ENCODE measurements around the gene PIP4K2C. TPM values are rescaled to one million over a fixed set of nuclear protein-coding genes. Genes with fewer than 3 reads are reported as not detected.

PIP4K2C gene
- total and polyA plus RNA-seq, 3 donors from 2014 or later = 47.6 to 78.0 (median 54.6) TPM

DNA sequence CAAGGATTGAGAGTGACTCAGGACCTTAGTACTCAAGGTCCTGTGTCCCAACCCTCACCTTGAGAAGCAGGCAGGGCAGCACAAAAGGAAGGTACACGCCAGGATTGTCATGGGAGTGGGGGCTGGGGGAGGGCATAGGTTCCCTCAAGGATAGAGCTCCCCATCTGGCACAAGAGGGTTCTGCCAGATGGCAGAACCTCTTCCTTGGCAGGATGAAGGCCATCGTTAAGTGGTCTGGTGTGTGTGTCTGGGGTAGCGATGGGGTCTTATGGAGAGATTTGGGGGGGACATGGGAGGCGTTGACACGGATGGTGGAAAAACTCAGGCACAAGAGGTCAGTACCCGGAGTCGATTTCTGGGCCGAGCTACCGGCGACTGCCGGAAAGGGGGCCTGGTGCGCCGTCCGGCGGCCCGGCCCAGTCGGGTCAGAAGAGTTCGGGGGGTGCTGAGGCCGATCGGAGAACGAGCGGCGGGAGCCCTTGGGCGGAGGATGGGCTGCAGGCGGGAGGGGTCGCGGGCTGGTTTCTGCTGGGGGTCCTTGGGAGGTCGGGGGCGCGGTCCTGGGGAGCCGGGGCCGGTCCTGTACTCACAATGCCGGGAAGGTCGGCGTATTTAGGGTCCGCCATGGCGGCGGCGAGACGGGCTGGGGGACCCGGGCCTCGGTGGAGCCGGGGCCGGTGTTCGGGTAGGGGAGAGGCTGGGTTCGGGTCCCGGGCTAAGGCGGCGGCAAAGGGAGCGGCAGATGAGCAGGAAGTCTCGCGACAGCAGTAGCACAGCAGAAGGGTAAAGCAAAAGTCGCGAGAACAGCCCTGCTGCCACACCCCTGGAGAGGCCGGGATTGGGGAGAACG lies 44.3 kb upstream of the PIP4K2C start, which contains the start of gene DCTN2:
Gene DCTN2, minus strand, starts transcription at position 755 of the 850 bp plus-strand sequence. Its CDS starts 129 bp downstream, at position 626.
- H3K4me1 ChIP-seq = peaks cover 15% of the 10 kb centered on the region
- intact Hi-C loops (cut with DNase I; ENCODE audit: low total_unique reads) = no loop called here

GRCh38 chr12:57547288-57548012 lies 43.5 kb upstream of the PIP4K2C start:
- Histone ChIP-seq H3K36me3 (ENCODE audit: low read depth, missing control alignments) (no peaks in the 10 kb centered on the region), H3K4me3 (peak overlapping the region; percentile 79 to 94), H3K9me3 (no peaks in the 10 kb centered on the region), H3K4me1 (peaks cover 15% of the 10 kb centered on the region), H3K27ac (no peak overlapping the region), H3K27me3 (no peaks in the 10 kb centered on the region)
- 17 to 20% methylated on average over 9 of the region's 9 CpGs for WGBS, 2 donors
- no peak for DNase-seq
- TF ChIP-seq POLR2A (IDR thresholded peaks at IDR 0.05) = no peak
- TF ChIP-seq, protein P1, sequence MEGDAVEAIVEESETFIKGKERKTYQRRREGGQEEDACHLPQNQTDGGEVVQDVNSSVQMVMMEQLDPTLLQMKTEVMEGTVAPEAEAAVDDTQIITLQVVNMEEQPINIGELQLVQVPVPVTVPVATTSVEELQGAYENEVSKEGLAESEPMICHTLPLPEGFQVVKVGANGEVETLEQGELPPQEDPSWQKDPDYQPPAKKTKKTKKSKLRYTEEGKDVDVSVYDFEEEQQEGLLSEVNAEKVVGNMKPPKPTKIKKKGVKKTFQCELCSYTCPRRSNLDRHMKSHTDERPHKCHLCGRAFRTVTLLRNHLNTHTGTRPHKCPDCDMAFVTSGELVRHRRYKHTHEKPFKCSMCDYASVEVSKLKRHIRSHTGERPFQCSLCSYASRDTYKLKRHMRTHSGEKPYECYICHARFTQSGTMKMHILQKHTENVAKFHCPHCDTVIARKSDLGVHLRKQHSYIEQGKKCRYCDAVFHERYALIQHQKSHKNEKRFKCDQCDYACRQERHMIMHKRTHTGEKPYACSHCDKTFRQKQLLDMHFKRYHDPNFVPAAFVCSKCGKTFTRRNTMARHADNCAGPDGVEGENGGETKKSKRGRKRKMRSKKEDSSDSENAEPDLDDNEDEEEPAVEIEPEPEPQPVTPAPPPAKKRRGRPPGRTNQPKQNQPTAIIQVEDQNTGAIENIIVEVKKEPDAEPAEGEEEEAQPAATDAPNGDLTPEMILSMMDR (IDR thresholded peaks at IDR 0.05) = no peak
- intact Hi-C loops (cut with DNase I; ENCODE audit: low total_unique reads) = no loop called here

More for the DNA sequence above, 44.3 kb upstream of the PIP4K2C start, which contains the start of gene DCTN2:
- Histone ChIP-seq H3K27ac (peak within 1 kb of the TSS; percentile 76 to 79), H3K4me3 (peak within 1 kb of the TSS; percentile 79 to 94), H3K27me3 (no peaks in the 10 kb centered on the region), H3K36me3 (ENCODE audit: low read depth, missing control alignments) (no peaks in the 10 kb centered on the region), H3K9me3 (no peaks in the 10 kb centered on the region)
- WGBS, 2 donors = 0% methylated on average over 50 to 56 of the region's 56 CpGs
- DNase-seq = peak; percentile 99
- TF ChIP-seq, protein P1 (IDR thresholded peaks at IDR 0.05) = no peak
- TF ChIP-seq POLR2A (IDR thresholded peaks at IDR 0.05) = no peak

- peaks cover 15% of the 10 kb centered on the region for H3K4me1 ChIP-seq
- H3K27me3 ChIP-seq = no peaks in the 10 kb centered on the region
- no peak overlapping the region for H3K27ac ChIP-seq
- TF ChIP-seq, protein P1 (IDR thresholded peaks at IDR 0.05) = no peak
- no peak for TF ChIP-seq POLR2A (IDR thresholded peaks at IDR 0.05)
- H3K9me3 ChIP-seq = no peaks in the 10 kb centered on the region
- H3K36me3 ChIP-seq (ENCODE audit: low read depth, missing control alignments) = no peaks in the 10 kb centered on the region
- 84 to 89% methylated on average over 2 of the region's 2 CpGs for WGBS, 2 donors
- intact Hi-C loops (cut with DNase I; ENCODE audit: low total_unique reads) = no loop called here
- no peak overlapping the region for H3K4me3 ChIP-seq
- DNase-seq = no peak
Observed at GRCh38 chr12:57548013-57548315, 43.0 kb upstream of the PIP4K2C start.

DNA sequence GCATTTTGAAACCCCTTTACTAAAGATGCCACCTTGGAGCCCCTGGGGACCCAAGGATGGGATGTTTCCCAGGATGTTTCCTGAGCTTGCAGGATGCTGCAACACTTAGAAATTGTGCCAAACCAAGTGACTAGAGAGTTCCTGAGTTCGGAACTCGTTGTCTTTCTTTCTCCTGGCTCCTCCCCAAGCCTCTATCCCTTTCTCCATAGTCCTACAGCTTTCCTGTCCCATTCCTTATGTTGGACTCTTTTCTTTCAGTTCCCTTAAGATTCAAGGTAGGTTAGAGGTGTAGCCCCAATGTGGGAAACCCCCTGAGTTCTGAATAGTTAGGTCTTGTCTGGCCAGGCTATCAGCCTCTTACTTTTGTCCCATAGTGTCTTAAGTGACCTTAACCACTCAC lies 42.5 kb upstream of the PIP4K2C start:
- intact Hi-C loops (cut with DNase I; ENCODE audit: low total_unique reads) = no loop called here
- H3K4me1 ChIP-seq = peaks cover 15% of the 10 kb centered on the region

More for the DNA sequence above, 42.5 kb upstream of the PIP4K2C start:
- H3K27ac ChIP-seq = no peak overlapping the region
- no peaks in the 10 kb centered on the region for H3K9me3 ChIP-seq
- H3K4me3 ChIP-seq = no peak overlapping the region
- TF ChIP-seq POLR2A (IDR thresholded peaks at IDR 0.05) = no peak
- TF ChIP-seq, protein P1 (IDR thresholded peaks at IDR 0.05) = no peak
- H3K27me3 ChIP-seq = no peaks in the 10 kb centered on the region
- no peaks in the 10 kb centered on the region for H3K36me3 ChIP-seq (ENCODE audit: low read depth, missing control alignments)
- DNase-seq = no peak
- WGBS, 2 donors = 24 to 38% methylated on average over 2 of the region's 2 CpGs
